Measurements from ENCODE around the gene C22orf31. TPM values are rescaled to one million over a fixed set of nuclear protein-coding genes. Genes with fewer than 3 reads are reported as not detected.

The C22orf31 gene
- total RNA-seq, 2 donors from 2014 or later = not detected

DNA sequence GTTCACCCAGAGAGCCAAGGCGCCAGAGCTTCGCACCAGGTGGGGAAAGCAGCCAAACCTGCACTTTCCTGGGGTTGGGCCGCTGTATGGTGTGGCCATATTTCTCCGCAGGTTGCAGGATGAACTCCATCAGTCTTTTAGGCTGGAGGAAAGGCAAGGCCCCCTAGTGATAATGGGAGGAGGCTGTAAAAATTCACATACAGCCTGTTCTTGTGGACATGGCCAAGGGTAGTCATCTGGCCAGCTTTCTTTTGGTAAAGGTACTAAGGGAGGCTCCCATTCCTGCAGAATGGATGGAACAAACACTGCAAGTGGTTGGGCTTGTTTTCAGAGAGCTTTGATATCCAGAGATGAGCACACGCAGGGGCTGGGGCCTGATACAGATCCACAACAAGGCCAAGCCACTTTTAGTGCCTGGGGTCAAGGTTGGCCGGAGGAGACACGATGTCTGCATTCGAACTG, 29.6 kb downstream of the C22orf31 start:
- no peak for ATAC-seq
- H3K9me3 ChIP-seq = no peaks in the 10 kb centered on the region
- no peaks in the 10 kb centered on the region for H3K27me3 ChIP-seq
- DNase-seq = peak in 3 of 4 donors; percentile 30 to 39 (median 35)
- H3K4me1 ChIP-seq = peaks cover 54% of the 10 kb centered on the region
- H3K4me3 ChIP-seq = no peak overlapping the region
- TF ChIP-seq POLR2A (IDR thresholded peaks at IDR 0.05) = no peak
- TF ChIP-seq, protein P1, sequence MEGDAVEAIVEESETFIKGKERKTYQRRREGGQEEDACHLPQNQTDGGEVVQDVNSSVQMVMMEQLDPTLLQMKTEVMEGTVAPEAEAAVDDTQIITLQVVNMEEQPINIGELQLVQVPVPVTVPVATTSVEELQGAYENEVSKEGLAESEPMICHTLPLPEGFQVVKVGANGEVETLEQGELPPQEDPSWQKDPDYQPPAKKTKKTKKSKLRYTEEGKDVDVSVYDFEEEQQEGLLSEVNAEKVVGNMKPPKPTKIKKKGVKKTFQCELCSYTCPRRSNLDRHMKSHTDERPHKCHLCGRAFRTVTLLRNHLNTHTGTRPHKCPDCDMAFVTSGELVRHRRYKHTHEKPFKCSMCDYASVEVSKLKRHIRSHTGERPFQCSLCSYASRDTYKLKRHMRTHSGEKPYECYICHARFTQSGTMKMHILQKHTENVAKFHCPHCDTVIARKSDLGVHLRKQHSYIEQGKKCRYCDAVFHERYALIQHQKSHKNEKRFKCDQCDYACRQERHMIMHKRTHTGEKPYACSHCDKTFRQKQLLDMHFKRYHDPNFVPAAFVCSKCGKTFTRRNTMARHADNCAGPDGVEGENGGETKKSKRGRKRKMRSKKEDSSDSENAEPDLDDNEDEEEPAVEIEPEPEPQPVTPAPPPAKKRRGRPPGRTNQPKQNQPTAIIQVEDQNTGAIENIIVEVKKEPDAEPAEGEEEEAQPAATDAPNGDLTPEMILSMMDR (IDR thresholded peaks at IDR 0.05) = no peak
- intact Hi-C loops (cut with DNase I) = no loop called here
- WGBS, 2 donors = 47 to 66% methylated on average over 6 to 8 of the region's 8 CpGs
- no peaks in the 10 kb centered on the region for H3K36me3 ChIP-seq (replicated peaks in 1 of 2; ENCODE audit: insufficient read depth in 1 of 2, low read depth in 2 of 2)
- peak overlapping the region; percentile 82 to 93 (median 87) for H3K27ac ChIP-seq

DNA sequence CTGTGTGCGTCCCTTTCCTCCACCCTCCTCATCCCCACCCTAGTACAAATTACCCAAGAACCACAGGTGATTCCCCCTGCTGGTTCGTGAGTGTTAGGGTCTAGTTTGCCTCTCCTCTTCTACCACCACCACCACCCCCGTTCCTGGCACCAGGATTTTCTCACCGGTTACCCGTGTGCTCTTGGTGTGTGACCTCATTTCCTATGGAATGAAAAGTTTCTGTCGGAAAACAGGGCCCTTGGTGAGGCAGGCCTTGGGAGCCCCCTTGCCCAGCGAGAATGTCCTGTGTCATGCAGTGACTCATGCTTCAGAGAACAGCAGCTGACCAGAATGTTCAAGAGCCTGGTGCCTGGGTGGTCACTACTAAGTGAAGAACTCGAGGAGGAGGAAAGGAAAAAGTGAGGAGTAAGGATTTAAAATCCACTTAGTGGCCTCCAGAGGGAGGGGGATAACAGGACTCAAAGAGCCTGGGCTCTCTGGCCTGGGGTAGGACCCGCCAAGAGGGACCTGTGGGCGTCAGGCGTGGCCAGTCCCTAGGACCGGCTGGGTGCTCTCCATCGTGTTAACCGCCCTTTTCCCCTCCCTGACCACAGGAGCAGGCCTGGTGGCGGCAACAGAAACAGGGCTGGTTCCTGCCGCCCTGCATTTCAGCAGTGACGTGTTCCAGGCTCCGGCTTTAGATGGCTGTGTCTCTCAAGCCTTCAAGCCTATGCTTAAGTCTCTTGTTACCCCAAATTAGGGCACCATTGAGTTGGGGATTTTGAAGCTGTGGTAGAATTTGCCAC, 30.2 kb downstream of the C22orf31 start:
- Histone ChIP-seq H3K9me3 (no peaks in the 10 kb centered on the region), H3K4me1 (peaks cover 54% of the 10 kb centered on the region), H3K4me3 (no peak overlapping the region), H3K27ac (peak overlapping the region; percentile 82 to 93 (median 87)), H3K27me3 (no peaks in the 10 kb centered on the region), H3K36me3 (replicated peaks in 1 of 2; ENCODE audit: insufficient read depth in 1 of 2, low read depth in 2 of 2) (no peaks in the 10 kb centered on the region)
- DNase-seq = peak; percentile 60 to 82 (median 72)
- 30 to 39% methylated on average over 13 to 18 of the region's 18 CpGs for WGBS, 2 donors
- peak in 1 of 3 donors; percentile 13 for TF ChIP-seq POLR2A (IDR thresholded peaks at IDR 0.05)
- TF ChIP-seq, protein P1 (IDR thresholded peaks at IDR 0.05) = peak in 2 of 7 experiments; percentile 11 to 22
- intact Hi-C loops (cut with DNase I) = no loop called here
- peak; percentile 70 for ATAC-seq

DNA sequence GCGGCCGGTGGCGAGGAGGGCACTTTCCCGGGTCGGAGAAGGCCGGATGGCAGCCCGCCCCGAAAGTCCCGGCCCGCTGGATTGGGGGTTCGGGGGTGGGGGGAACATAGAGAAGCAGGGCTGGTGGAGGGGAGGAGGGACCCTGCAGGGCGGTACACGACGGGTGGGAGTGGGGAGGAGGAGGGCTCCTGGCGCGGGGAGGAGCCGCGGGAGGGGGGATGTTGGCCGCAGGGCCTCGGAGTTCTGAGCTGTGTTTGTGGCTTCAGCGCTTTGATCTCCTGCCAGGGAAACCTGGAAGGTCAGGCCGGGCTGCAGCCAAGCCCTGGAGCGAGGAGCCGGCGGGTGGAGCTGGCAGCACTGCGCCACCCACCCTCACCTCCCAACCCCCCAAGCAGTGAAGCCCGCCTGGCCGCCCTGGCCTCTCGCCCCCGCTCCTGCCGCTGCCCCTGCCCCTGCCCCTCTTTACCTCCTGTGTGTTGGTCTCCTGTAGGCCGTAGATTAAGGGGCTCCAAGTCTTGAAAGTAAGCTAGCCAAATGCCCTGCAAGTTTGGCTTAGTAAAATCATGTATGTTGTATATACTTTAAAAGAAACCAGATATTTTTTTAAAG, 30.9 kb downstream of the C22orf31 start:
- peak overlapping the region; percentile 82 to 93 (median 87) for H3K27ac ChIP-seq
- no peaks in the 10 kb centered on the region for H3K9me3 ChIP-seq
- peaks cover 54% of the 10 kb centered on the region for H3K4me1 ChIP-seq
- H3K36me3 ChIP-seq (replicated peaks in 1 of 2; ENCODE audit: insufficient read depth in 1 of 2, low read depth in 2 of 2) = no peaks in the 10 kb centered on the region
- TF ChIP-seq, protein P1 (IDR thresholded peaks at IDR 0.05) = no peak
- TF ChIP-seq POLR2A (IDR thresholded peaks at IDR 0.05) = peak in 2 of 3 donors; percentile 31 to 34
- WGBS, 2 donors = 1 to 2% methylated on average over 26 to 30 of the region's 32 CpGs
- ATAC-seq = peak; percentile 87
- DNase-seq = peak; percentile 92 to 95 (median 94)
- intact Hi-C loops (cut with DNase I) = no loop called here
- H3K27me3 ChIP-seq = no peaks in the 10 kb centered on the region
- H3K4me3 ChIP-seq = peak overlapping the region in 1 of 2 donors; percentile 17

DNA sequence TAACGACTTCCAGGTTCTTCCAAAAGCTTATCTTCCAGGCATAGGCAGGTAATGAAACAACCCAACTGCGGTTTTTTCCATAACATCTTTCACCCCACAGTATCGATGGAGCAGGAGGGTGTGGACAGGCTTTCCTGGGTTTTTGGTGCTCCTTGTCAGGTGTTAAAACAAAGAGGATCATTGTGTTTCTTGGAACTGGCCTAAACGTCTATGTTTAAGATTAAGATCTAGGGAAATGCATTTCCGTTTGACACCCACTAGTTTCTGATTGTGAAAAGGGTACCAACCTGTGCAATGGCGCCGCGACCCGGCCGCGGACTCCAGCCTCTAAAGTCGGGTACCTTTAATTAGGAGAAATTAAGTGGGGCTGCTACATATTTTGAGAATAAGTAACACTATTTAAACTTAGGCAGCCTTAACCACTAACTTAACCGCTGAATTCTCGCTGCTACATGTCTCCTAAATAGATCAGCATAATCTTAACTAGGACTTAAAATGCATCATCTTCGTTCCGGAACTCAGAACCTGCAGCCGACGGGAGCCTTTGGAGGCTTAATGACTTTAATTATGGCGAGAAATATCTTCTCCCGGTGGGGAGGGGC, 31.5 kb downstream of the C22orf31 start:
- intact Hi-C loops (cut with DNase I) = no loop called here
- peak overlapping the region in 1 of 2 donors; percentile 17 for H3K4me3 ChIP-seq
- H3K4me1 ChIP-seq = peaks cover 54% of the 10 kb centered on the region
- no peaks in the 10 kb centered on the region for H3K9me3 ChIP-seq
- peak in 3 of 4 donors; percentile 16 to 53 (median 28) for DNase-seq
- TF ChIP-seq POLR2A (IDR thresholded peaks at IDR 0.05) = no peak
- TF ChIP-seq, protein P1 (IDR thresholded peaks at IDR 0.05) = peak in 1 of 7 experiments; percentile 23
- H3K36me3 ChIP-seq (replicated peaks in 1 of 2; ENCODE audit: insufficient read depth in 1 of 2, low read depth in 2 of 2) = no peaks in the 10 kb centered on the region
- no peaks in the 10 kb centered on the region for H3K27me3 ChIP-seq
- H3K27ac ChIP-seq = peak overlapping the region; percentile 82 to 93 (median 87)
- WGBS, 2 donors = 5 to 8% methylated on average over 20 of the region's 20 CpGs
- peak; percentile 1 for ATAC-seq
